K562 (cell line): Measurements from ENCODE around the gene TMX3. TPM values are rescaled to one million over a fixed set of nuclear protein-coding genes. Genes with fewer than 3 reads are reported as not detected.

Experiments
- BHLHE40 ChIP-seq: IDR thresholded peaks from 2 replicates; pipeline ENCODE4 v1.6.1; 2011; ENCODE audit warnings: low read length, improper control_type of control experiment
- SP1 ChIP-seq: sonication (generic); formaldehyde crosslinking; IDR thresholded peaks from 2 replicates; pipeline ENCODE4 v1.8.1; 2022; ENCODE audit warnings: mild to moderate bottlenecking, missing genetic modification reagents
- TAF1 ChIP-seq: IDR thresholded peaks from 2 replicates; pipeline ENCODE4 v1.6.1; 2011; ENCODE audit warnings: mild to moderate bottlenecking, low read length, moderate library complexity; ENCODE audit not compliant: insufficient read depth, control insufficient read depth, severe bottlenecking; ENCODE audit errors: extremely low read depth
- polyA plus RNA-seq, 8 experiments: library from polyadenylated mRNA; depleted of rRNA in 4 of 8; stranded (reverse) in 5 of 8; unstranded in 3 of 8; fragments of >200 nt; fragmentation: Nextera tagmentation in 2 of 8; fragmentation: Illumina TruSeq in 1 of 8; extraction: Ambion mirVana in 2 of 8; extraction: Trizol in 1 of 8; gene quantifications; 2 replicates each; pipeline versions ENCODE4 v1.2.1 to v1.2.3, GENCODE V29; 2011 to 2014; ENCODE audit warnings: inconsistent platforms in 1 of 8, missing spikeins in 1 of 8
- total RNA-seq, 7 experiments: library from RNA; depleted of rRNA in 6 of 7; stranded (reverse); fragments of >200 nt in 6 of 7; fragmentation: Illumina TruSeq in 2 of 7; extraction: Trizol in 2 of 7; gene quantifications; 2 replicates each; pipeline versions ENCODE4 v1.2.1 to v1.2.3, GENCODE V29; 2011 to 2021; ENCODE audit warnings: low replicate concordance in 1 of 7
- TF ChIP-seq, protein P1 (sequence below): fragments of 450-650 bp; IDR thresholded peaks from 2 replicates; pipeline ENCODE4 v1.6.1; 2016; ENCODE audit warnings: mild to moderate bottlenecking, moderate library complexity
- TF ChIP-seq, protein P2 (sequence below): sonication (generic); formaldehyde crosslinking; IDR thresholded peaks from 2 replicates; pipeline ENCODE4 v1.8.1; 2023; ENCODE audit warnings: mild to moderate bottlenecking, missing genetic modification reagents
- TF ChIP-seq, protein P3 (sequence below), 2 experiments: IDR thresholded peaks in 1 of 2; conservative IDR thresholded peaks in 1 of 2; 2 replicates each; pipeline ENCODE4 v1.6.1; 2016; ENCODE audit warnings: low read depth in 2 of 2, mild to moderate bottlenecking in 1 of 2, missing compliant biosample characterization in 1 of 2, missing genetic modification characterization in 1 of 2, moderate library complexity in 1 of 2

TMX3 gene
- total and polyA plus RNA-seq, 9 of the 15 experiments (the other 6 are each of a cell fraction or from before 2014, with no cell fraction given), result 13.2 to 40.5 (median 20.7) TPM

DNA sequence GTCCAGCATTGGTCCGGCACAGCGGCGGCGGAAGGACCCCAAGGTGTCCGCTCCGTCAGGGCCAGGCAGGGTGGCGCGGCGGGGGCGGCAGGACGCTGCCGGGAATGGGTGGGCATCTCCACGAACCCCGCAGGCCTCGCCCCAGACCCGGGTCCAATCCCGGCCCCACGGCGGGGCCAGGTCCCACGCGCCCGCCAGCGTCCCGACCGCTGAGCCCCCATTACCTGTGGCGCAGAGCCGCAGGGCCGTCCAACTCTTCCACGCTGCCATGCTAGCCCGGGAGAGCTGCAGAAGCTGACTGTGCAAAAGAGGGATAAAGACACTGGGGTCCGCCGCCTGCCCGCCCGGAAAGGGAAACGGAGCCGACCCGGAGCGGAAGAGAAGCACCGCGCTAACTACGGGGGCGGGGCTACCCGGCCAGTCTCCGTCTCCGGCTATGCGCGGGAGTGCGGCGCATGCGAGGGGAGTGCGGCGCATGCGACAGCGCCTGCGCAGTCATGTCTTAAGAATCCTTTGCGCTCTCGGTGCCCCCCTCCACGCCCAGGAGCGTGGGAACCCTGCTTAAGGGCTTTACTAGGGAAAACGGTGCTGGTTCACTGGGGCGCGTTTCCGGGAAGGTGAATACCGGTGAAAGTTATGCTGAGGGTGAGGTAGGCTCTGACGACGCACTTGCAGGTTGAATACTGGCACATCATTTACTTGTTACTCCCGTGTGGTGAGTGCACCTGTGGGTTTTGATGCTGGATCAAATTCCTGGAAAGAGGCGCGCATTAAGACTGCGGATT is at the start of gene TMX3 (continued):
- TF ChIP-seq, protein P1, sequence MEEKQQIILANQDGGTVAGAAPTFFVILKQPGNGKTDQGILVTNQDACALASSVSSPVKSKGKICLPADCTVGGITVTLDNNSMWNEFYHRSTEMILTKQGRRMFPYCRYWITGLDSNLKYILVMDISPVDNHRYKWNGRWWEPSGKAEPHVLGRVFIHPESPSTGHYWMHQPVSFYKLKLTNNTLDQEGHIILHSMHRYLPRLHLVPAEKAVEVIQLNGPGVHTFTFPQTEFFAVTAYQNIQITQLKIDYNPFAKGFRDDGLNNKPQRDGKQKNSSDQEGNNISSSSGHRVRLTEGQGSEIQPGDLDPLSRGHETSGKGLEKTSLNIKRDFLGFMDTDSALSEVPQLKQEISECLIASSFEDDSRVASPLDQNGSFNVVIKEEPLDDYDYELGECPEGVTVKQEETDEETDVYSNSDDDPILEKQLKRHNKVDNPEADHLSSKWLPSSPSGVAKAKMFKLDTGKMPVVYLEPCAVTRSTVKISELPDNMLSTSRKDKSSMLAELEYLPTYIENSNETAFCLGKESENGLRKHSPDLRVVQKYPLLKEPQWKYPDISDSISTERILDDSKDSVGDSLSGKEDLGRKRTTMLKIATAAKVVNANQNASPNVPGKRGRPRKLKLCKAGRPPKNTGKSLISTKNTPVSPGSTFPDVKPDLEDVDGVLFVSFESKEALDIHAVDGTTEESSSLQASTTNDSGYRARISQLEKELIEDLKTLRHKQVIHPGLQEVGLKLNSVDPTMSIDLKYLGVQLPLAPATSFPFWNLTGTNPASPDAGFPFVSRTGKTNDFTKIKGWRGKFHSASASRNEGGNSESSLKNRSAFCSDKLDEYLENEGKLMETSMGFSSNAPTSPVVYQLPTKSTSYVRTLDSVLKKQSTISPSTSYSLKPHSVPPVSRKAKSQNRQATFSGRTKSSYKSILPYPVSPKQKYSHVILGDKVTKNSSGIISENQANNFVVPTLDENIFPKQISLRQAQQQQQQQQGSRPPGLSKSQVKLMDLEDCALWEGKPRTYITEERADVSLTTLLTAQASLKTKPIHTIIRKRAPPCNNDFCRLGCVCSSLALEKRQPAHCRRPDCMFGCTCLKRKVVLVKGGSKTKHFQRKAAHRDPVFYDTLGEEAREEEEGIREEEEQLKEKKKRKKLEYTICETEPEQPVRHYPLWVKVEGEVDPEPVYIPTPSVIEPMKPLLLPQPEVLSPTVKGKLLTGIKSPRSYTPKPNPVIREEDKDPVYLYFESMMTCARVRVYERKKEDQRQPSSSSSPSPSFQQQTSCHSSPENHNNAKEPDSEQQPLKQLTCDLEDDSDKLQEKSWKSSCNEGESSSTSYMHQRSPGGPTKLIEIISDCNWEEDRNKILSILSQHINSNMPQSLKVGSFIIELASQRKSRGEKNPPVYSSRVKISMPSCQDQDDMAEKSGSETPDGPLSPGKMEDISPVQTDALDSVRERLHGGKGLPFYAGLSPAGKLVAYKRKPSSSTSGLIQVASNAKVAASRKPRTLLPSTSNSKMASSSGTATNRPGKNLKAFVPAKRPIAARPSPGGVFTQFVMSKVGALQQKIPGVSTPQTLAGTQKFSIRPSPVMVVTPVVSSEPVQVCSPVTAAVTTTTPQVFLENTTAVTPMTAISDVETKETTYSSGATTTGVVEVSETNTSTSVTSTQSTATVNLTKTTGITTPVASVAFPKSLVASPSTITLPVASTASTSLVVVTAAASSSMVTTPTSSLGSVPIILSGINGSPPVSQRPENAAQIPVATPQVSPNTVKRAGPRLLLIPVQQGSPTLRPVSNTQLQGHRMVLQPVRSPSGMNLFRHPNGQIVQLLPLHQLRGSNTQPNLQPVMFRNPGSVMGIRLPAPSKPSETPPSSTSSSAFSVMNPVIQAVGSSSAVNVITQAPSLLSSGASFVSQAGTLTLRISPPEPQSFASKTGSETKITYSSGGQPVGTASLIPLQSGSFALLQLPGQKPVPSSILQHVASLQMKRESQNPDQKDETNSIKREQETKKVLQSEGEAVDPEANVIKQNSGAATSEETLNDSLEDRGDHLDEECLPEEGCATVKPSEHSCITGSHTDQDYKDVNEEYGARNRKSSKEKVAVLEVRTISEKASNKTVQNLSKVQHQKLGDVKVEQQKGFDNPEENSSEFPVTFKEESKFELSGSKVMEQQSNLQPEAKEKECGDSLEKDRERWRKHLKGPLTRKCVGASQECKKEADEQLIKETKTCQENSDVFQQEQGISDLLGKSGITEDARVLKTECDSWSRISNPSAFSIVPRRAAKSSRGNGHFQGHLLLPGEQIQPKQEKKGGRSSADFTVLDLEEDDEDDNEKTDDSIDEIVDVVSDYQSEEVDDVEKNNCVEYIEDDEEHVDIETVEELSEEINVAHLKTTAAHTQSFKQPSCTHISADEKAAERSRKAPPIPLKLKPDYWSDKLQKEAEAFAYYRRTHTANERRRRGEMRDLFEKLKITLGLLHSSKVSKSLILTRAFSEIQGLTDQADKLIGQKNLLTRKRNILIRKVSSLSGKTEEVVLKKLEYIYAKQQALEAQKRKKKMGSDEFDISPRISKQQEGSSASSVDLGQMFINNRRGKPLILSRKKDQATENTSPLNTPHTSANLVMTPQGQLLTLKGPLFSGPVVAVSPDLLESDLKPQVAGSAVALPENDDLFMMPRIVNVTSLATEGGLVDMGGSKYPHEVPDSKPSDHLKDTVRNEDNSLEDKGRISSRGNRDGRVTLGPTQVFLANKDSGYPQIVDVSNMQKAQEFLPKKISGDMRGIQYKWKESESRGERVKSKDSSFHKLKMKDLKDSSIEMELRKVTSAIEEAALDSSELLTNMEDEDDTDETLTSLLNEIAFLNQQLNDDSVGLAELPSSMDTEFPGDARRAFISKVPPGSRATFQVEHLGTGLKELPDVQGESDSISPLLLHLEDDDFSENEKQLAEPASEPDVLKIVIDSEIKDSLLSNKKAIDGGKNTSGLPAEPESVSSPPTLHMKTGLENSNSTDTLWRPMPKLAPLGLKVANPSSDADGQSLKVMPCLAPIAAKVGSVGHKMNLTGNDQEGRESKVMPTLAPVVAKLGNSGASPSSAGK, result peak; percentile 96
- TF ChIP-seq BHLHE40, result peak; percentile 25; the same call in 1 of the 2 replicates
- TF ChIP-seq, protein P2, sequence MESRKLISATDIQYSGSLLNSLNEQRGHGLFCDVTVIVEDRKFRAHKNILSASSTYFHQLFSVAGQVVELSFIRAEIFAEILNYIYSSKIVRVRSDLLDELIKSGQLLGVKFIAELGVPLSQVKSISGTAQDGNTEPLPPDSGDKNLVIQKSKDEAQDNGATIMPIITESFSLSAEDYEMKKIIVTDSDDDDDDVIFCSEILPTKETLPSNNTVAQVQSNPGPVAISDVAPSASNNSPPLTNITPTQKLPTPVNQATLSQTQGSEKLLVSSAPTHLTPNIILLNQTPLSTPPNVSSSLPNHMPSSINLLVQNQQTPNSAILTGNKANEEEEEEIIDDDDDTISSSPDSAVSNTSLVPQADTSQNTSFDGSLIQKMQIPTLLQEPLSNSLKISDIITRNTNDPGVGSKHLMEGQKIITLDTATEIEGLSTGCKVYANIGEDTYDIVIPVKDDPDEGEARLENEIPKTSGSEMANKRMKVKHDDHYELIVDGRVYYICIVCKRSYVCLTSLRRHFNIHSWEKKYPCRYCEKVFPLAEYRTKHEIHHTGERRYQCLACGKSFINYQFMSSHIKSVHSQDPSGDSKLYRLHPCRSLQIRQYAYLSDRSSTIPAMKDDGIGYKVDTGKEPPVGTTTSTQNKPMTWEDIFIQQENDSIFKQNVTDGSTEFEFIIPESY, result peak; percentile 29; the same call in 1 of the 2 replicates
- peak; percentile 70 for TF ChIP-seq TAF1
- peak; percentile 60 for TF ChIP-seq SP1 (CRISPR knock-in tag)
- TF ChIP-seq, protein P3, sequence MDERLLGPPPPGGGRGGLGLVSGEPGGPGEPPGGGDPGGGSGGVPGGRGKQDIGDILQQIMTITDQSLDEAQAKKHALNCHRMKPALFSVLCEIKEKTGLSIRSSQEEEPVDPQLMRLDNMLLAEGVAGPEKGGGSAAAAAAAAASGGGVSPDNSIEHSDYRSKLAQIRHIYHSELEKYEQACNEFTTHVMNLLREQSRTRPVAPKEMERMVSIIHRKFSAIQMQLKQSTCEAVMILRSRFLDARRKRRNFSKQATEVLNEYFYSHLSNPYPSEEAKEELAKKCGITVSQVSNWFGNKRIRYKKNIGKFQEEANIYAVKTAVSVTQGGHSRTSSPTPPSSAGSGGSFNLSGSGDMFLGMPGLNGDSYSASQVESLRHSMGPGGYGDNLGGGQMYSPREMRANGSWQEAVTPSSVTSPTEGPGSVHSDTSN (CRISPR knock-in tag; IDR thresholded peaks at IDR 0.05; ENCODE audit: low read depth), result no peak
- TF ChIP-seq, protein P3 (tag; conservative IDR thresholded peaks at IDR 0.05; ENCODE audit: low read depth), result no peak
